Upper lobe of left lung (tissue), 6 donors: ENCODE measurements around the gene ZNF30. TPM values are rescaled to one million over a fixed set of nuclear protein-coding genes. Genes with fewer than 3 reads are reported as not detected.

Experiments
- ATAC-seq, 2 donors: fragments of 200-7000 bp; cut with Tn5 transposase; one replicate each; pipeline ENCODE4 v1.9.1; 2022; ENCODE audit warnings: mild to moderate bottlenecking in 2 of 2, moderate library complexity in 2 of 2; ENCODE audit not compliant: low FRiP score in 2 of 2
- DNase-seq, 2 donors: peaks; one replicate each; pipeline ENCODE4 v3.0.0-alpha.2; 2019 to 2020
- H3K27ac ChIP-seq, 4 donors: fragments of 200-600 bp; sonication (generic); one replicate each; pipeline ENCODE4 v1.5.1; 2016 to 2019
- H3K27me3 ChIP-seq, 4 donors: fragments of 200-600 bp; sonication (generic); one replicate each; pipeline ENCODE4 v1.5.1; 2017 to 2019
- H3K36me3 ChIP-seq, 4 donors: fragments of 200-600 bp; sonication (generic); one replicate each; pipeline ENCODE4 v1.5.1; 2016 to 2019
- H3K4me1 ChIP-seq, 4 donors: fragments of 200-600 bp; sonication (generic); one replicate each; pipeline ENCODE4 v1.5.1; 2018 to 2019
- H3K4me3 ChIP-seq, 4 donors: fragments of 200-600 bp; sonication (generic); one replicate each; pipeline ENCODE4 v1.5.1; 2017 to 2019; ENCODE audit warnings: mild to moderate bottlenecking in 2 of 4, moderate library complexity in 1 of 4
- H3K9me3 ChIP-seq, 4 donors: fragments of 200-600 bp; sonication (generic); one replicate each; pipeline ENCODE4 v1.5.1; 2018 to 2019
- CTCF ChIP-seq, 6 experiments: fragments of 450-650 bp in 4 of 6; fragments of 200-600 bp in 2 of 6; sonication (generic) in 2 of 6; IDR thresholded peaks; one replicate each; pipeline ENCODE4 v1.5.1; 2016 to 2019; ENCODE audit warnings: antibody characterized with exemption in 6 of 6
- EP300 ChIP-seq, 4 donors: sonication (generic); formaldehyde crosslinking; IDR thresholded peaks; one replicate each; pipeline ENCODE4 v1.5.1; 2017; ENCODE audit warnings: antibody characterized with exemption in 4 of 4, control low read depth in 2 of 4
- POLR2A ChIP-seq, 4 donors: fragments of 450-650 bp; IDR thresholded peaks; one replicate each; pipeline ENCODE4 v1.5.1; 2016 to 2017; ENCODE audit warnings: antibody characterized with exemption in 4 of 4, mild to moderate bottlenecking in 2 of 4
- POLR2AphosphoS5 ChIP-seq, 2 donors: sonication (generic); formaldehyde crosslinking; IDR thresholded peaks; one replicate each; pipeline ENCODE4 v1.5.1; 2017; ENCODE audit warnings: antibody characterized with exemption in 2 of 2
- WGBS, 2 donors: methylation state at CpG; one replicate each; pipeline ENCODE4 v1.1.5; 2017 to 2018; 5-methylcytosine and 5-hydroxymethylcytosine counted together
- total RNA-seq, 6 donors: library from RNA; depleted of rRNA in 4 of 6; stranded (reverse); fragments of >200 nt in 4 of 6; gene quantifications; one replicate each; pipeline versions ENCODE4 v1.1.0 to v1.2.1, GENCODE V29; 2016 to 2021
- donor health status: DM: no; HTN: no; CAD: no; lungs with moderate emphysema.
- donor health status: DM: no; HTN: yes; CAD: no; lungs with severe emphysema.

ZNF30 gene
- total RNA-seq, 6 donors from 2014 or later = 2.1 to 15.7 (median 3.2) TPM

- TF ChIP-seq EP300 (IDR thresholded peaks at IDR 0.05) (no peak), POLR2A (IDR thresholded peaks at IDR 0.05) (no peak), CTCF (IDR thresholded peaks at IDR 0.05) (no peak), POLR2AphosphoS5 (IDR thresholded peaks at IDR 0.05) (no peak)
Measured at GRCh38 chr19:34972163-34972705, 45.5 kb downstream of the ZNF30 start.

GRCh38 chr19:34974646-34975045 is 47.9 kb downstream of the ZNF30 start:
- WGBS, 2 donors = 41 to 58% methylated on average over 5 of the region's 5 CpGs
- Histone ChIP-seq H3K27ac (peak overlapping the region in 2 of 4 donors; percentile 18 to 42), H3K4me1 (peaks cover 13 to 25% (median 18%) of the 10 kb centered on the region in 4 donors), H3K9me3 (peaks cover 0 to 8% (median 2%) of the 10 kb centered on the region in 4 donors), H3K4me3 (no peak overlapping the region), H3K27me3 (no peaks in the 10 kb centered on the region), H3K36me3 (no peaks in the 10 kb centered on the region)
- no peak for TF ChIP-seq POLR2AphosphoS5 (IDR thresholded peaks at IDR 0.05)
- no peak for TF ChIP-seq EP300 (IDR thresholded peaks at IDR 0.05)
- DNase-seq (no peak), ATAC-seq (no peak)

More at GRCh38 chr19:34972163-34972705, 45.5 kb downstream of the ZNF30 start:
- Histone ChIP-seq H3K4me3 (no peak overlapping the region), H3K9me3 (peaks cover 0 to 12% (median 2%) of the 10 kb centered on the region in 4 donors), H3K4me1 (peaks cover 13 to 25% (median 18%) of the 10 kb centered on the region in 4 donors), H3K36me3 (no peaks in the 10 kb centered on the region), H3K27me3 (no peaks in the 10 kb centered on the region), H3K27ac (no peak overlapping the region)
- WGBS, 2 donors = 91% methylated on average over 7 of the region's 7 CpGs
- DNase-seq (no peak), ATAC-seq (no peak)

GRCh38 chr19:34975056-34975455 is 48.4 kb downstream of the ZNF30 start:
- Histone ChIP-seq H3K36me3 (no peaks in the 10 kb centered on the region), H3K27ac (peak overlapping the region in 1 of 4 donors; percentile 42), H3K4me3 (no peak overlapping the region), H3K4me1 (peaks cover 13 to 25% (median 18%) of the 10 kb centered on the region in 4 donors), H3K9me3 (peaks cover 0 to 8% (median 2%) of the 10 kb centered on the region in 4 donors), H3K27me3 (no peaks in the 10 kb centered on the region)
- DNase-seq (no peak), ATAC-seq (no peak)
- TF ChIP-seq CTCF (IDR thresholded peaks at IDR 0.05) (no peak), EP300 (IDR thresholded peaks at IDR 0.05) (no peak), POLR2AphosphoS5 (IDR thresholded peaks at IDR 0.05) (no peak), POLR2A (IDR thresholded peaks at IDR 0.05) (no peak)
- WGBS, 2 donors = 56 to 70% methylated on average over 5 of the region's 5 CpGs

GRCh38 chr19:34976611-34977010 is 49.9 kb downstream of the ZNF30 start:
- TF ChIP-seq POLR2AphosphoS5 (IDR thresholded peaks at IDR 0.05) (no peak), POLR2A (IDR thresholded peaks at IDR 0.05) (no peak), CTCF (IDR thresholded peaks at IDR 0.05) (no peak), EP300 (IDR thresholded peaks at IDR 0.05) (no peak)
- Histone ChIP-seq H3K36me3 (no peaks in the 10 kb centered on the region), H3K27ac (peak overlapping the region in 1 of 4 donors; percentile 42), H3K4me3 (no peak overlapping the region), H3K27me3 (no peaks in the 10 kb centered on the region), H3K9me3 (peaks cover 0 to 8% (median 2%) of the 10 kb centered on the region in 4 donors), H3K4me1 (peaks cover 13 to 25% (median 18%) of the 10 kb centered on the region in 4 donors)
- ATAC-seq (no peak), DNase-seq (no peak)
- WGBS, 2 donors = 87 to 94% methylated on average over 3 of the region's 3 CpGs

- no peak for DNase-seq
- Histone ChIP-seq H3K27me3 (no peaks in the 10 kb centered on the region), H3K9me3 (peaks cover 0 to 8% (median 2%) of the 10 kb centered on the region in 4 donors), H3K36me3 (no peaks in the 10 kb centered on the region), H3K4me1 (peaks cover under 1 to 7% (median 5%) of the 10 kb centered on the region in 4 donors), H3K4me3 (no peak overlapping the region), H3K27ac (no peak overlapping the region)
- WGBS, 2 donors = 87 to 89% methylated on average over 9 to 12 of the region's 12 CpGs
- no peak for TF ChIP-seq EP300 (IDR thresholded peaks at IDR 0.05)
- no peak for TF ChIP-seq CTCF (IDR thresholded peaks at IDR 0.05)
- no peak for TF ChIP-seq POLR2AphosphoS5 (IDR thresholded peaks at IDR 0.05)
- no peak for TF ChIP-seq POLR2A (IDR thresholded peaks at IDR 0.05)
- no peak for ATAC-seq
Measured at GRCh38 chr19:34979819-34980640, 53.3 kb downstream of the ZNF30 start.
